Measurements from ENCODE around the gene NKX2-8. TPM values are rescaled to one million over a fixed set of nuclear protein-coding genes. Genes with fewer than 3 reads are reported as not detected.

The NKX2-8 gene
- total and polyA plus RNA-seq, 2 donors (not counting 1 experiment from before 2014, with no cell fraction given), result not detected

GRCh38 chr14:36619131-36619530, 36.7 kb upstream of the NKX2-8 start:
- H3K4me2 ChIP-seq (replicated peaks; ENCODE audit: low read depth, low read length, poor library complexity, severe bottlenecking), result no peak overlapping the region
- Mint-ChIP-seq H3K27me3 (no peaks in the 10 kb centered on the region), H3K4me1 (no peaks in the 10 kb centered on the region), H3K27ac (no peak overlapping the region), H3K9me3 (ENCODE audit: insufficient read depth) (peaks cover 2% of the 10 kb centered on the region), H3K4me3 (no peak overlapping the region)
- TF ChIP-seq CTCF (IDR thresholded peaks at IDR 0.05), result no peak
- TF ChIP-seq EZH2 (IDR thresholded peaks at IDR 0.05; ENCODE audit: borderline replicate concordance, insufficient read depth, low read depth, low read length, poor library complexity, severe bottlenecking), result no peak
- no peak overlapping the region for H2AFZ ChIP-seq (ENCODE audit: insufficient read depth, low read depth, low read length, poor library complexity, severe bottlenecking)
- H3K79me2 ChIP-seq (ENCODE audit: control insufficient read depth, insufficient read depth, low read length), result no peaks in the 10 kb centered on the region
- H3K9ac ChIP-seq (ENCODE audit: low read length), result no peak overlapping the region
- H3K4me3 ChIP-seq (ENCODE audit: control extremely low read depth in 1 of 5, extremely low read depth in 1 of 5, insufficient read depth in 1 of 5, low read depth in 2 of 5, low read length in 4 of 5), result no peak overlapping the region
- H3K27ac ChIP-seq (ENCODE audit: low read length in 2 of 2), result no peak overlapping the region
- intact Hi-C loops (cut with micrococcal nuclease), result no loop called here
- H3K27me3 ChIP-seq (replicated peaks in 1 of 4; ENCODE audit: control extremely low read depth in 1 of 4, control insufficient read depth in 3 of 4, insufficient read depth in 4 of 4, low read length in 3 of 4), result no peaks in the 10 kb centered on the region
- no CpG with 5 or more reads among the region's 3 CpGs for WGBS (ENCODE audit: insufficient coverage)
- peaks cover 1 to 4% (median 3%) of the 10 kb centered on the region in 3 donors for H3K9me3 ChIP-seq (ENCODE audit: control extremely low read depth in 1 of 3, control insufficient read depth in 2 of 3, insufficient read depth in 1 of 3, low read length in 2 of 3)
- CTCF ChIA-PET, result no interaction called here
- ATAC-seq (ENCODE audit: low read depth), result no peak
- no peaks in the 10 kb centered on the region for H4K20me1 ChIP-seq (ENCODE audit: control insufficient read depth, insufficient read depth, low read length, poor library complexity, severe bottlenecking)
- H3K36me3 ChIP-seq (replicated peaks in 1 of 2; ENCODE audit: control extremely low read depth in 1 of 2, control insufficient read depth in 1 of 2, extremely low read depth in 1 of 2, insufficient read depth in 2 of 2, low read length in 1 of 2), result no peaks in the 10 kb centered on the region
- POLR2A ChIA-PET, result no interaction called here
- H3K4me1 ChIP-seq (ENCODE audit: control insufficient read depth in 2 of 2, insufficient read depth in 2 of 2, low read length in 2 of 2), result no peaks in the 10 kb centered on the region
- no peak for DNase-seq

GRCh38 chr14:36618641-36619040, 36.2 kb upstream of the NKX2-8 start:
- ATAC-seq (ENCODE audit: low read depth) (no peak), DNase-seq (no peak)
- peaks cover 1 to 4% (median 3%) of the 10 kb centered on the region in 3 donors for H3K9me3 ChIP-seq (ENCODE audit: control extremely low read depth in 1 of 3, control insufficient read depth in 2 of 3, insufficient read depth in 1 of 3, low read length in 2 of 3)
- H3K4me2 ChIP-seq (replicated peaks; ENCODE audit: low read depth, low read length, poor library complexity, severe bottlenecking), result no peak overlapping the region
- no peak overlapping the region for H2AFZ ChIP-seq (ENCODE audit: insufficient read depth, low read depth, low read length, poor library complexity, severe bottlenecking)
- H4K20me1 ChIP-seq (ENCODE audit: control insufficient read depth, insufficient read depth, low read length, poor library complexity, severe bottlenecking), result no peaks in the 10 kb centered on the region
- ChIA-PET POLR2A (no interaction called here), CTCF (no interaction called here)
- Mint-ChIP-seq H3K27ac (no peak overlapping the region), H3K27me3 (no peaks in the 10 kb centered on the region), H3K4me1 (no peaks in the 10 kb centered on the region), H3K4me3 (no peak overlapping the region), H3K9me3 (ENCODE audit: insufficient read depth) (peaks cover 2% of the 10 kb centered on the region)
- no peak overlapping the region for H3K9ac ChIP-seq (ENCODE audit: low read length)
- H3K4me1 ChIP-seq (ENCODE audit: control insufficient read depth in 2 of 2, insufficient read depth in 2 of 2, low read length in 2 of 2), result no peaks in the 10 kb centered on the region
- no peaks in the 10 kb centered on the region for H3K27me3 ChIP-seq (replicated peaks in 1 of 4; ENCODE audit: control extremely low read depth in 1 of 4, control insufficient read depth in 3 of 4, insufficient read depth in 4 of 4, low read length in 3 of 4)
- WGBS (ENCODE audit: insufficient coverage), result 50% methylated on average over 2 of the region's 2 CpGs
- no peak overlapping the region for H3K4me3 ChIP-seq (ENCODE audit: control extremely low read depth in 1 of 5, extremely low read depth in 1 of 5, insufficient read depth in 1 of 5, low read depth in 2 of 5, low read length in 4 of 5)
- no peak for TF ChIP-seq CTCF (IDR thresholded peaks at IDR 0.05)
- no peak for TF ChIP-seq EZH2 (IDR thresholded peaks at IDR 0.05; ENCODE audit: borderline replicate concordance, insufficient read depth, low read depth, low read length, poor library complexity, severe bottlenecking)
- no peaks in the 10 kb centered on the region for H3K79me2 ChIP-seq (ENCODE audit: control insufficient read depth, insufficient read depth, low read length)
- no peaks in the 10 kb centered on the region for H3K36me3 ChIP-seq (replicated peaks in 1 of 2; ENCODE audit: control extremely low read depth in 1 of 2, control insufficient read depth in 1 of 2, extremely low read depth in 1 of 2, insufficient read depth in 2 of 2, low read length in 1 of 2)
- no peak overlapping the region for H3K27ac ChIP-seq (ENCODE audit: low read length in 2 of 2)
- intact Hi-C loops (cut with micrococcal nuclease), result no loop called here

Measured in B cell (primary cell).